ENCODE data around the gene NOP56.

The NOP56 gene

GRCh38 chr20:2691127-2691526 lies 38.7 kb downstream of the NOP56 start:
- DNase-seq (ENCODE audit: low read depth), result no peak
- no peak overlapping the region for H3K4me3 ChIP-seq (ENCODE audit: control insufficient read depth, low read depth, low read length)
- TF ChIP-seq CTCF (conservative IDR thresholded peaks at IDR 0.05; ENCODE audit: control insufficient read depth, insufficient read depth, low read depth, low read length), result no peak

GRCh38 chr20:2691663-2692035 lies 39.2 kb downstream of the NOP56 start:
- no peak for TF ChIP-seq CTCF (conservative IDR thresholded peaks at IDR 0.05; ENCODE audit: control insufficient read depth, insufficient read depth, low read depth, low read length)
- DNase-seq (ENCODE audit: low read depth), result no peak
- H3K4me3 ChIP-seq (ENCODE audit: control insufficient read depth, low read depth, low read length), result no peak overlapping the region

GRCh38 chr20:2692036-2692885 lies 39.8 kb downstream of the NOP56 start, which contains the start of gene EBF4:
TSS of gene EBF4 (plus strand) at chr20:2692780. CDS start at chr20:2693646, 866 bp downstream.
- peak; percentile 15 for DNase-seq (ENCODE audit: low read depth)
- no peak for TF ChIP-seq CTCF (conservative IDR thresholded peaks at IDR 0.05; ENCODE audit: control insufficient read depth, insufficient read depth, low read depth, low read length)
- no peak within 1 kb of the TSS for H3K4me3 ChIP-seq (ENCODE audit: control insufficient read depth, low read depth, low read length)

GRCh38 chr20:2692886-2693285 lies 40.5 kb downstream of the NOP56 start:
- H3K4me3 ChIP-seq (ENCODE audit: control insufficient read depth, low read depth, low read length), result no peak overlapping the region
- no peak for DNase-seq (ENCODE audit: low read depth)
- TF ChIP-seq CTCF (conservative IDR thresholded peaks at IDR 0.05; ENCODE audit: control insufficient read depth, insufficient read depth, low read depth, low read length), result no peak

- TF ChIP-seq CTCF (conservative IDR thresholded peaks at IDR 0.05; ENCODE audit: control insufficient read depth, insufficient read depth, low read depth, low read length), result no peak
- no peak for DNase-seq (ENCODE audit: low read depth)
- H3K4me3 ChIP-seq (ENCODE audit: control insufficient read depth, low read depth, low read length), result no peak overlapping the region
Measured at GRCh38 chr20:2693286-2694007, 41.0 kb downstream of the NOP56 start.

- H3K4me3 ChIP-seq (ENCODE audit: control insufficient read depth, low read depth, low read length), result no peak overlapping the region
- DNase-seq (ENCODE audit: low read depth), result no peak
- no peak for TF ChIP-seq CTCF (conservative IDR thresholded peaks at IDR 0.05; ENCODE audit: control insufficient read depth, insufficient read depth, low read depth, low read length)
Measured at GRCh38 chr20:2694008-2694471, 41.6 kb downstream of the NOP56 start.

Data from fibroblast of mammary gland (primary cell).